ENCODE results near the gene CCDC24. TPM values are rescaled to one million over a fixed set of nuclear protein-coding genes. Genes with fewer than 3 reads are reported as not detected.

CCDC24 gene
- total RNA-seq, 1 donor from 2014 or later, result 1.4 TPM

GRCh38 chr1:43947061-43947873, 44.1 kb upstream of the CCDC24 start:
- peak overlapping the region; percentile 85 for H3K4me3 ChIP-seq
- H3K9me3 ChIP-seq (replicated peaks), result no peaks in the 10 kb centered on the region
- H3K27ac ChIP-seq (replicated peaks), result peak overlapping the region; percentile 97
- no peaks in the 10 kb centered on the region for H3K27me3 ChIP-seq (ENCODE audit: low read depth)
- intact Hi-C loops (cut with micrococcal nuclease), result no loop called here
- no peak for TF ChIP-seq CTCF (IDR thresholded peaks at IDR 0.05; ENCODE audit: borderline replicate concordance)
- H3K36me3 ChIP-seq, result peaks cover 9% of the 10 kb centered on the region
- peaks cover 69% of the 10 kb centered on the region for H3K4me1 ChIP-seq
- peak; percentile 58 for DNase-seq

GRCh38 chr1:43947874-43948437, 43.4 kb upstream of the CCDC24 start:
- Histone ChIP-seq H3K4me1 (peaks cover 76% of the 10 kb centered on the region), H3K27ac (replicated peaks) (peak overlapping the region; percentile 97)

GRCh38 chr1:43949678-43950077, 41.7 kb upstream of the CCDC24 start:
- H3K36me3 ChIP-seq, result peaks cover 9% of the 10 kb centered on the region
- no peaks in the 10 kb centered on the region for H3K9me3 ChIP-seq (replicated peaks)
- no peaks in the 10 kb centered on the region for H3K27me3 ChIP-seq (ENCODE audit: low read depth)
- peak; percentile 32 for DNase-seq
- peaks cover 93% of the 10 kb centered on the region for H3K4me1 ChIP-seq
- peak overlapping the region; percentile 50 for H3K27ac ChIP-seq (replicated peaks)
- intact Hi-C loops (cut with micrococcal nuclease), result no loop called here
- TF ChIP-seq CTCF (IDR thresholded peaks at IDR 0.05; ENCODE audit: borderline replicate concordance), result no peak
- H3K4me3 ChIP-seq, result no peak overlapping the region

More at GRCh38 chr1:43947874-43948437, 43.4 kb upstream of the CCDC24 start:
- Histone ChIP-seq H3K9me3 (replicated peaks) (no peaks in the 10 kb centered on the region), H3K36me3 (peaks cover 9% of the 10 kb centered on the region), H3K27me3 (ENCODE audit: low read depth) (no peaks in the 10 kb centered on the region), H3K4me3 (peak overlapping the region; percentile 85)
- intact Hi-C loops (cut with micrococcal nuclease), result no loop called here
- TF ChIP-seq CTCF (IDR thresholded peaks at IDR 0.05; ENCODE audit: borderline replicate concordance), result no peak
- no peak for DNase-seq

- Histone ChIP-seq H3K27ac (replicated peaks) (no peak overlapping the region), H3K9me3 (replicated peaks) (no peaks in the 10 kb centered on the region), H3K27me3 (ENCODE audit: low read depth) (no peaks in the 10 kb centered on the region), H3K4me1 (peaks cover 83% of the 10 kb centered on the region), H3K36me3 (peaks cover 13% of the 10 kb centered on the region), H3K4me3 (no peak overlapping the region)
- intact Hi-C loops (cut with micrococcal nuclease), result no loop called here
- no peak for TF ChIP-seq CTCF (IDR thresholded peaks at IDR 0.05; ENCODE audit: borderline replicate concordance)
- no peak for DNase-seq
Observed at GRCh38 chr1:43951021-43951985, 40.1 kb upstream of the CCDC24 start.

- no peak overlapping the region for H3K4me3 ChIP-seq
- H3K27ac ChIP-seq (replicated peaks), result peak overlapping the region; percentile 12
- H3K36me3 ChIP-seq, result peaks cover 29% of the 10 kb centered on the region
- intact Hi-C loops (cut with micrococcal nuclease), result no loop called here
- no peak for DNase-seq
- TF ChIP-seq CTCF (IDR thresholded peaks at IDR 0.05; ENCODE audit: borderline replicate concordance), result no peak
- peaks cover 70% of the 10 kb centered on the region for H3K4me1 ChIP-seq
- no peaks in the 10 kb centered on the region for H3K27me3 ChIP-seq (ENCODE audit: low read depth)
- no peaks in the 10 kb centered on the region for H3K9me3 ChIP-seq (replicated peaks)
Observed at GRCh38 chr1:43952731-43953346, 38.6 kb upstream of the CCDC24 start.

Data from left ventricle myocardium inferior (tissue), 1 donor.